Central memory CD4-positive, alpha-beta T cell (primary cell): ENCODE results near the gene TEX19.

Source experiments
- DNase-seq: peaks from one replicate; pipeline ENCODE4 v3.0.0; 2022

TEX19 gene

DNA sequence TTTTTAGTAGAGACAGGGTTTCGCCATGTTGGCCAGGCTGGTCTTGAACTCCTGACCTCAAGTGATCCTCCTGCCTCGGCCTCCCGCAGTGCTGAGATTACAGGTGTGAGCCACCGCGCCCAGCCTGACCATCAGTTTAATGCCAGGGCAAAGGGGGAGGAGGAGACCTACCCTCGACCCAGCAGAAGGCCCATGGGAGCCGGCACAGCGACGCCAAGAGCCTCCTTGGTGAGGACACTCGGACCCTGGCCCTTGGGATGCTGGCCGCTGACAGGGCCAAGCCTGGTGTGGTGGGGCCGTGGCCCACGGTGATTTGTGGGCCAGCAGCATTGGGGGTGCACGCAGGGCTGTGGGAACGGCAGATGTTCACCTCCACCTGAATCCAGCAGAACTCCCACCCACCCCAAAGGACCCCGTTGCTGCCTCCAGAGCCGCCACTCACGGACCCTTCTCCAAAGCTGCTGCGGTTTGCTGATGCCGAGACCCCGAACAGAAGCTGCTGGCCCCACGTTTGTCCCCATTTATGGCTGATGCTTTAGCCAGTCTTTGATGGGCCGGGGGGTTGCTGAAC, 32.5 kb downstream of the TEX19 start:
- no peak for DNase-seq

- no peak for DNase-seq
These were observed 33.3 kb downstream of the TEX19 start for GRCh38 chr17:82392209-82392920.

DNA sequence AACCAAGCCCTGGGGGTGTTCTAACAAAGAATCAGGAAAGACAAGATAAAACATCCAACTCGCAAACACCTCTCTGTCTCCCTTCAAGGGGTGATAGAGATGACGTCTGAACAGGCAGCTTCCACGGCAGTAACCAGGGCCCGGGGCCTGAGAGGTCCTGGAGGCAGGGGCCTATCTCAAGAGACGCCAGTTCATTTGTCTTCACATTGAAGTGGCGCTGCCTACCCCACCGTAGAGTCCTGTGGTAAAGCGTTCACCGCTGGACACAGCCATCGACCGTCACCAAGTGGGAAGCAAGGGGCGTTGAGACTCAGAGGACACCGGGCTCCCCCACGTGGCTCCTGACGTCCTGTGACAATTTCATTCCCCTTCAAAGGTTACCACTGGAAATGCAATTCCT, 33.9 kb downstream of the TEX19 start:
- no peak for DNase-seq

DNA sequence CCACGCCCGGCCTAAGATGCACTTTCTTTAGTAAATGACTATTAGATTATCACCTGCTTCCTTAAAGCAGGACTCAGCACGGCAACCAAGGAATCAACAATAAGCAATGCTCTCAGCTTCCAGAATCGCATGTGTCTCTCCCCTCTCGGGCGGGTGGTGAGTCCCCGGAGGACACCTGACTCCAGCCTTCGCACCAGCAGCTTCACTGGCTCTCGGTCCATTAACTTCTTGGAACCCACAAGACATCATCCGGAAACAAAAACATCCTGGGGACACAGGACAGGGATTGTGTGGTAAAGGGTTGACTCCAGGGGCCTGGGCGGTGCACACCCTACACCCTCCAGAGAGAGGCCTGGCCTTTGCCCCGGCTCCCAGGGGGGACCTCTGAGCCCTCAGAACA, 35.2 kb downstream of the TEX19 start:
- no peak for DNase-seq

GRCh38 chr17:82396601-82397435, 37.8 kb downstream of the TEX19 start:
- no peak for DNase-seq

GRCh38 chr17:82397449-82398335, 38.6 kb downstream of the TEX19 start:
- DNase-seq = no peak

GRCh38 chr17:82399041-82399441, 40.0 kb downstream of the TEX19 start:
- no peak for DNase-seq

DNA sequence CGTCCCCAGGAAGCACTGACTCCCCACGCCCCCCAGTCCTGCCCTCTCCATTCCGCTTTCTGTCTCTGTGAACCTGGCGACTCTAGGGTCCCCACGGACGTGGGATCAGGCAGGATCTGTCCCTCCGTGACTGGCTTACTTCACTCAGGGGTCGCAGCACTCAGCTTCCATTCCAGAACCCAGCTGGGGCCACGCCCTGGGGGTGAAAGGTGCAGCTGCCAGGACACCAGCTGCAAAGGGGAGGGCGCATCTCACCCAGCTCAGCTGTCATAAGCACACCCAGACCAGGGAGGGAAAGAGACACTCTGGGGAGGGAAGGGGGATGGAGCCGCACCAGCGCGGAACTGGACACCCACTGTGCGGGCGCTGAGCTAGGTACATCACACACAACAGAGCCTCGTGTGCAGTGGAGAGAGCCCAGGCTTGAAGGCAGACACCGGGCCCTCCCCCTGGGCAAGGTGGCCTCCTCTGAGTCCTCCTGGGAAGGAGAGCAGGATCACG, 40.6 kb downstream of the TEX19 start:
- DNase-seq = no peak

DNA sequence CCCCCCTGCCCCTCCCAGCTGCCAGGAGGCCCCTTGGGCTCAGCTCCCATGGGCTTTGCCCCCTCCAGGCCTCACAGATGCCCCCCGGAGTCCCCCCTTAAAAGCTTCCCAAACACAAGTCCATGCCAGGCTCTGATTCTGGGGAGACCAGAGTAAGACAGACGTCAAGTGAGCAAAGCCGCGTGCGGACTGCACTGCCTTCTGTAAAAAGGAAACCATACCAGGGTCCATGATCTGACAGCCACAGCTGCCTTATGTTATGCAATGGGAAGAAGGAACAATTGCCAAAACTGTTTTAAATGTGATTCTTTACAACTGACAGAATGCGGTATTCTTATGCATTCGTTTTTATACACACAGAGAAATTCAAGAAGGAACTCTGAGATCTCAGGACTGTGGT, 41.2 kb downstream of the TEX19 start:
- no peak for DNase-seq

DNA sequence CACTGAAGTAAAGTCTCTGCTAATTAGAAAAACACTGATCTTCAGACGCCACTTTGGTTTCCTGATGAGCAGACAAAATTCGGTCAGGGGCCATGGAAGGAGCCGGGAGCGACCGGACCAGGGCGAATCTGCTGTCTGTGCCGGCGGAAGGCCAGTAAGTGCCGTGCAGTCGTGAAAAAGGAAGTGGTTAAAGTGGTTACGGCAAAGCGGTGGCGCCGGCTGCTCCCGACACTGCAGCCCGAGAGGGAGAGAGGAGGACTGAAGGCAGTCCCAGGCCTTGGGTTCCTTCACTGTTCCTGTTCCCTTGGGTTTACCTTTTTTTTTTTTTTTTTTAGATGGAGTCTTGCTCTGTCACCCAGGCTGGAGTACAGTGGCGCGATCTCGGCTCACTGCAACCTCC, 41.8 kb downstream of the TEX19 start:
- DNase-seq = peak; percentile 39

GRCh38 chr17:82402865-82403264, 43.8 kb downstream of the TEX19 start:
- no peak for DNase-seq

DNA sequence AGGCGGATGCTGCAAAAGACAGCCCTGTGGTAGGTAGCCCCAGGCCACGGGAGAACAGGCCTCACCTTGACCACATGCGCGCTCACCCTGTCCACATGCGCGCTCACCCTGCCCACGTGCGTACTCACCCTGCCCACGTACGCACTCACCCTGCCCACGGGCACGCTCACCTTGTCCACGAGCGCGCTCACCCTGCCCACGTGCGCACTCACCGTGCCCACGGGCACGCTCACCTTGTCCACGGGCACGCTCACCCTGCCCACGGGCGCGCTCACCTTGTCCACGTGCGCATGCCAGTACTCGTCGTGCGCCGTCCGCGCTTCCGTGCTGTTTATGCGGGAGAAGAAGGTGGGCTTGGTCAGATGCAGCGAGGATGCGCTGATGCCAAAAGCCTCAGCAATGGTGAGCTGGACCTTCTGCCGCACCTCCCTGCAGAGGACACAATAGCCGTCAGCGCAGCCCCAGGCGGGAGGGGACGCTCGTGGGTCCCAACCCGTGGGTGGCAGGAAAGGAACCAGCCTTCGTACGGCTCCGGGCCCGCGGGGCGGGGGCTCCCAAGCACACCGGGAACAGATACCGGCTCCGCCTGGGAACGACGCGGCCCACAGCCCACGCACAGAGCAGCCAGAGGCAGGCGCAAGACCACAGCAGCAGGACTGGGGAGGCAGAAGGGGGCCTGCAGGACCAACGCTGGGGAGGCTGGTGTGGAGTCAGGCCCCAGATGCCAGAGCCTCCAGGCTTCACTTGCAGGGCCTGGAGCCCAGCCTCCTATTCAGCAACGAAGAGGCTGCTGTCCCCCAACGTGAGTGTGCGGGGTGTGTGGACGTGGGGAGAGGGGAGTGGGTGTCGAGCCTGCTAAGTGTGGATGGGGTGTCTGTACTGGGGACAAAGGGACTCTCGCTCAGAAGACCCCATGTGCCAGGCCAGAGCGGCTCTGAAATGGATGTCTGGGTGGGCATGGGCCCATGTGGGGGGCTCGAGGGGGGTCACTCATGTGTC, 44.9 kb downstream of the TEX19 start:
- DNase-seq = no peak

- DNase-seq = no peak
These were observed 46.0 kb downstream of the TEX19 start for GRCh38 chr17:82405051-82405450.

GRCh38 chr17:82406131-82406671, 47.2 kb downstream of the TEX19 start:
- no peak for DNase-seq

DNA sequence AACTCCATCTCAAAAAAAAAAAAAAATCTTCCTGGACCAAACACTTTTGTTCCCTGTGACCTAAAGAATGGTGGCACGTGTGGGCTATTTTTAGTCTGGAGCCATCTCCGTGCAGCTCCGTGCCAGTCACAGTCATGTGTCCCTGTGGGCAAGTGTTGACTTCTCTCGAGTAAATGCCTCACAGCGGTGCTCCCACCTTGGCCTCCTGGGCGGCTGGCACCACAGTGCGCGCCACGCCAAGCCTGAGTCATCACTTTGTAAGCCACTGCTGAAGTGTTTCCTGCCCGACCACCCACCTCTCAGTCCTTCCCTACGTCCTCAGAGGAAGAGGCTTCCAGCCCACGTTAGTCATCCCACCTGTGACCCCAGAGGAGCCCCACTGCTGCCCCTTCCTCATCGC, 48.2 kb downstream of the TEX19 start:
- no peak for DNase-seq

DNA sequence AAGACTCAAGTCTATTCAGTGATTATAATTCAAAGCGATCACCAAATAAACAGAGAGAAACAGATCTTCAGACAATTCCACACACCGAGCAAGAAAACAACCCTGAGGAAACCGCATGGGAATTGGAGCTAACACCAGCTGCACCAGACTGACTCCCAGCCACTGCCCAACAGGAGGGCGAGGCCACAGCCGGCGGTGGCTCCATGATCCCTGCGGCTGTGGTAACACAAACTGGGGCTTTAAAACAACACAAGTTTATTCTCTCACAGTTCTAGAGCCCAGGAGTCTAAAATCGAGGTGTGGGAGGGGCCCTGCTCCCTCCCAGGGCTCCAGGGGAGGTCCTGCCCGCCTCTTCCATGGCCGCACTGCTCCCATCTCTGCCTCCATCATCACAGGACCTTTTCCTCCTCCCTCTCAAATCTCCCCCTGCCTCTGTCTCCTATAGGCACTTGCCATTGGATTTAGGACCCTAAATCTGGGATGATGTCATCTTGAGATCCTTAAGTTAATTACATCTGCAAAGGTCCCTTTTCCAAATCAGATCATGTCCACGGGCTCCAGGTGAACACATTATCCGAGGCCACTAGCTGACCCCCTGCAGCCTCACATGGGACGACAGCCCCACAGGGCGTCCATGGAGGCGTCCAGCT, 49.4 kb downstream of the TEX19 start:
- DNase-seq = no peak

DNA sequence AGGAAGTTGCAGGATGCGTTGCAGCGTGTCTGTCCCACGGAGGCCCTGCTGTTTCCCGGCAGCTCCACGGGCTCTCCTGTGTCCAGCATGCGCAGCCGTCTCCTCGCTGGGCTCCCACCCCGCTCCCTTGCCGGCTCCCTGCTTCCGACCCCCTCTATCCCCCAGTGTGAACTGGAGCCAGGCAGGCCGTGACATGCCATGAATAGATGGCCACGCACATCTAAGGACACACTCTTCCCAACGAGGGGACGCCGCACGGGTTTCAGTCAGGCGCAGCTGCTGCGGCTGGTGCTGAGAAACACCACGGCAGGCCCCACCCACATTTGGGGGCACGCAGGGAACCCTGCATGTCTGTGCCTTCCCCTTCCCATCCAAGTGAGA, 49.9 kb downstream of the TEX19 start:
- no peak for DNase-seq

DNA sequence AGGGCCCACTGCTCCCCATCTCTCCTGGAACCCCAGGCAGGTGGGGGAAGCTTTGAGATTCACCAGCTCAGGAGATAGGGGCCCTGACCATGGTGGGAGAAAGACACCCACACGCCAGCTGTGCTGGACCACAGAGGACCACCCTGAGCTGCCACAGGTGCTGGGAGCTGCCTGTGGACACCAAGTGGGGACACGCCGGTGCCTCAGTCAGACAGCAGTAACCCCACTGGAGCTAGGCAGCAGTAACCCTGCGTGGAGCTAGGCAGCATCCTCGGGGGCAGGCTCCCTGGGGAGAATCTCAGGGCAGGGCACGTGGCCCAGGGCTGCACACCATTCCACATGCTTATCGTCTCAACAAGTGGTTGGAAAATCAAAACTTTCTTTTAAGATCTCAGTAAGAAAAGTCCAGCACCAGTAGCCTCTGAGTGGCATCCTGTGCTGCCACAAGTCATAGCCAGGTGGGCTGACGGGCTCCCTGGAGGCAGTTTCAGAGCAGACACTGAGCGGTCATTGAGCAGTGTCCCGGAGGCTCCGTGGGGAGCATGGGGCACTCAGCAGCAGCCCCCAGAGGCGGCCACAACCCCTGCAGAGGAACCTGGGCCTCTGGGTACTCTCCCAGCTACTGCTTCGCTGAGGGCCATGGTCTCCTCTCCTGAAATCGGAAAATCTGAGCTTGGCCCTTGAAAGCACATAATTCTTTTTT, 51.1 kb downstream of the TEX19 start:
- no peak for DNase-seq

DNA sequence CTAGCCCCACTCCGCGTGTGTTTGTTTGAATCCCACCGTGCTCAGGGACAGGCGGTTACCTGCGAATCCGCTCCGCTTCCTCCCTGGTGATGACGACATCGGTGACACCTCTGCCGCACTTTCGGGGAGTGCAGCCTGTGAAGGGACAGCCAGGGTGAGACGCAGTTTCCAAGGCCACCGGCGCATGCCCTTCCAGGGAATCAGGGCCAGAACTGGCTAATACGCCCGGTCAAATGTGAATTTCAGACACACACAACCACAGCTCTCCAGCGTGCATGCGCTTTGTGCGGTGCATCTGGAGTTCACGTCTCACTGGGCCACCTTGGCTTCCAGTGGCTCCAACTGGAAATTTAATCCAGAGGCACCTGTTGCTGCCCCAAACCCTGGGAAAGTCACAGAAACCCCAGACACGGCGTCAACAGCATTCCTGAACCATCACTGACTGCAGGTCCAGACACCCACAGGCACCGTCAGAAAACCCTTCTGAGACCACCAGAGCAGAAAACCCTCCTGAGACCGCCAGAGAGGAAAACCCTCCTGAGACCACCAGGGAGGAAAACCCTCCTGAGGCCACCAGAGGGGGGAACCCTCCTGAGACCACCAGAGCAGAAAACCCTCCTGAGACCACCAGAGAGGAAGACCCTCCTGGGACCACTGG, 52.5 kb downstream of the TEX19 start:
- DNase-seq = no peak
